WTC11 (cell line): ENCODE data around the gene CELSR3. TPM values are rescaled to one million over a fixed set of nuclear protein-coding genes. Genes with fewer than 3 reads are reported as not detected.

Experiments
- ATAC-seq: fragments of 200-7000 bp; cut with Tn5 transposase; 2 replicates; pipeline ENCODE4 v1.10.0; 2021; ENCODE audit warnings: mild to moderate bottlenecking, moderate library complexity
- CTCF ChIA-PET: fragments of 300-600 bp; sonication (Branson Sonifier 250); formaldehyde crosslinking; loops from one replicate; lab custom pipeline; 2021; ENCODE audit warnings: antibody characterized with exemption; lab: Charles Lee
- POLR2A ChIA-PET: fragments of 350-600 bp; sonication (Branson Sonifier 250); formaldehyde crosslinking; loops from one replicate; lab custom pipeline; 2021; ENCODE audit warnings: antibody characterized with exemption; lab: Charles Lee
- DNase-seq: peaks from one replicate; pipeline ENCODE4 v3.0.0; 2021; ENCODE audit warnings: low spot score
- H3K27ac Mint-ChIP-seq: 2 replicates; pipeline ENCODE4 v1.8.0; 2021; ENCODE audit warnings: mixed read lengths
- H3K27me3 Mint-ChIP-seq: 2 replicates; pipeline ENCODE4 v1.8.0; 2021; ENCODE audit warnings: low read depth, mild to moderate bottlenecking, moderate library complexity, mixed read lengths
- H3K36me3 Mint-ChIP-seq: 2 replicates; pipeline ENCODE4 v1.8.0; 2021; ENCODE audit warnings: mixed read lengths
- H3K4me1 Mint-ChIP-seq: 2 replicates; pipeline ENCODE4 v1.8.0; 2022; ENCODE audit warnings: mixed read lengths
- H3K4me3 Mint-ChIP-seq: 2 replicates; pipeline ENCODE4 v1.8.0; 2021; ENCODE audit warnings: mild to moderate bottlenecking, moderate library complexity, mixed read lengths
- H3K9me3 Mint-ChIP-seq: 2 replicates; pipeline ENCODE4 v1.8.0; 2021; ENCODE audit warnings: mixed read lengths
- ARID4B ChIP-seq: sonication (generic); formaldehyde crosslinking; IDR thresholded peaks from 2 replicates; pipeline ENCODE4 v1.8.0; 2023; ENCODE audit warnings: missing genetic modification reagents, mild to moderate bottlenecking, borderline replicate concordance
- CREM ChIP-seq: sonication (generic); formaldehyde crosslinking; IDR thresholded peaks from 2 replicates; pipeline ENCODE4 v1.8.1; 2022; ENCODE audit warnings: mild to moderate bottlenecking, missing genetic modification reagents, moderate library complexity
- CTCF ChIP-seq: fragments of 200-600 bp; IDR thresholded peaks from 2 replicates; pipeline ENCODE4 v1.8.0; 2022; ENCODE audit warnings: antibody characterized with exemption
- E2F5 ChIP-seq: sonication (generic); formaldehyde crosslinking; IDR thresholded peaks from 2 replicates; pipeline ENCODE4 v1.8.1; 2022; ENCODE audit warnings: mild to moderate bottlenecking, moderate library complexity, missing genetic modification reagents
- FOXK1 ChIP-seq: sonication (generic); formaldehyde crosslinking; IDR thresholded peaks from 2 replicates; pipeline ENCODE4 v1.8.0; 2022; ENCODE audit warnings: mild to moderate bottlenecking, moderate library complexity, missing genetic modification reagents
- FOXP1 ChIP-seq: sonication (generic); formaldehyde crosslinking; IDR thresholded peaks from 2 replicates; pipeline ENCODE4 v1.8.0; 2022; ENCODE audit warnings: missing genetic modification reagents, mild to moderate bottlenecking, moderate library complexity, borderline replicate concordance
- GABPB1 ChIP-seq: sonication (generic); formaldehyde crosslinking; IDR thresholded peaks from 2 replicates; pipeline ENCODE4 v1.8.1; 2023; ENCODE audit warnings: mild to moderate bottlenecking, missing genetic modification reagents
- KAT7 ChIP-seq: sonication (generic); formaldehyde crosslinking; IDR thresholded peaks from 2 replicates; pipeline ENCODE4 v1.8.1; 2023; ENCODE audit warnings: missing genetic modification reagents, mild to moderate bottlenecking, borderline replicate concordance
- MXD4 ChIP-seq: fragments of 250-450 bp; sonication (Bioruptor Pico); IDR thresholded peaks from 2 replicates; pipeline ENCODE4 v1.8.0; 2021; ENCODE audit warnings: mild to moderate bottlenecking, moderate library complexity, borderline replicate concordance
- NR1H2 ChIP-seq: sonication (generic); formaldehyde crosslinking; IDR thresholded peaks from 2 replicates; pipeline ENCODE4 v1.9.0; 2021; ENCODE audit warnings: mild to moderate bottlenecking, moderate library complexity, missing genetic modification reagents
- NR2C2 ChIP-seq: sonication (generic); formaldehyde crosslinking; IDR thresholded peaks from 2 replicates; pipeline ENCODE4 v1.8.0; 2022; ENCODE audit warnings: mild to moderate bottlenecking, missing genetic modification reagents
- OVOL2 ChIP-seq: fragments of 250-450 bp; sonication (Bioruptor Pico); IDR thresholded peaks from 2 replicates; pipeline ENCODE4 v1.9.0; 2021; ENCODE audit warnings: mild to moderate bottlenecking, borderline replicate concordance
- SMAD4 ChIP-seq: sonication (generic); formaldehyde crosslinking; IDR thresholded peaks from 2 replicates; pipeline ENCODE4 v1.8.0; 2022; ENCODE audit warnings: mild to moderate bottlenecking, missing genetic modification reagents
- TP53 ChIP-seq: sonication (generic); formaldehyde crosslinking; IDR thresholded peaks from 2 replicates; pipeline ENCODE4 v1.8.1; 2023; ENCODE audit warnings: mild to moderate bottlenecking, missing genetic modification reagents
- USF1 ChIP-seq: sonication (generic); formaldehyde crosslinking; IDR thresholded peaks from 2 replicates; pipeline ENCODE4 v1.8.0; 2022; ENCODE audit warnings: mild to moderate bottlenecking, missing genetic modification reagents
- USF2 ChIP-seq: sonication (generic); formaldehyde crosslinking; IDR thresholded peaks from 2 replicates; pipeline ENCODE4 v1.8.1; 2023; ENCODE audit warnings: mild to moderate bottlenecking, missing genetic modification reagents, moderate library complexity
- ZMAT4 ChIP-seq: fragments of 250-450 bp; sonication (Bioruptor Pico); IDR thresholded peaks from 2 replicates; pipeline ENCODE4 v1.9.0; 2021; ENCODE audit warnings: mild to moderate bottlenecking
- ZNF121 ChIP-seq: sonication (generic); formaldehyde crosslinking; IDR thresholded peaks from 2 replicates; pipeline ENCODE4 v1.8.0; 2023; ENCODE audit warnings: missing genetic modification reagents
- ZNF532 ChIP-seq: fragments of 250-450 bp; sonication (Bioruptor Pico); IDR thresholded peaks from 2 replicates; pipeline ENCODE4 v1.9.0; 2021; ENCODE audit warnings: mild to moderate bottlenecking, borderline replicate concordance
- ZNF671 ChIP-seq: fragments of 250-450 bp; sonication (Bioruptor Pico); IDR thresholded peaks from 2 replicates; pipeline ENCODE4 v1.8.0; 2021; ENCODE audit warnings: mild to moderate bottlenecking
- total RNA-seq: library from RNA; stranded (reverse); gene quantifications from 3 replicates; pipeline ENCODE4 v1.2.3, GENCODE V29; 2021

CELSR3 gene
- total RNA-seq, 1 experiment from 2014 or later, result 27.9 TPM

- peak; percentile 52 for TF ChIP-seq USF2
These were observed 38.7 kb downstream of the CELSR3 start (continued) for GRCh38 chr3:48623851-48624547.

GRCh38 chr3:48621461-48621869 lies 41.2 kb downstream of the CELSR3 start, which contains the start of gene TMEM89:
Gene TMEM89, minus strand, starts transcription at chr3:48621769. Its CDS starts 13 bp downstream, at chr3:48621756.
- ATAC-seq, result no peak
- POLR2A ChIA-PET, result interaction anchor here (1.0 kb wide), 1 partner anchor 14 kb away, joined by 3 read pairs; the partner anchor contains the start of gene SLC26A6
- CTCF ChIA-PET, result no interaction called here
- DNase-seq, result no peak
- H3K9me3 Mint-ChIP-seq, result peaks cover 17% of the 10 kb centered on the region
- peaks cover 7% of the 10 kb centered on the region for H3K4me1 Mint-ChIP-seq
- no peak within 1 kb of the TSS; the same call in 1 of the 2 replicates for H3K27ac Mint-ChIP-seq
- no peak within 1 kb of the TSS for H3K4me3 Mint-ChIP-seq
- peaks cover 7% of the 10 kb centered on the region for H3K27me3 Mint-ChIP-seq
- peaks cover 29% of the 10 kb centered on the region for H3K36me3 Mint-ChIP-seq
- no peak for TF ChIP-seq CTCF
- no peak for TF ChIP-seq CREM (CRISPR knock-in tag)
- TF ChIP-seq FOXK1 (CRISPR knock-in tag), result no peak
- TF ChIP-seq E2F5 (CRISPR knock-in tag), result no peak
- no peak for TF ChIP-seq ZNF121 (CRISPR knock-in tag)
- no peak for TF ChIP-seq NR2C2 (CRISPR knock-in tag)
- TF ChIP-seq ARID4B (CRISPR knock-in tag), result no peak
- TF ChIP-seq USF1, result no peak
- TF ChIP-seq SMAD4 (CRISPR knock-in tag), result no peak
- TF ChIP-seq KAT7 (CRISPR knock-in tag), result no peak
- no peak for TF ChIP-seq FOXP1
- no peak for TF ChIP-seq ZNF671 (CRISPR knock-in tag)
- TF ChIP-seq GABPB1 (CRISPR knock-in tag), result no peak
- no peak for TF ChIP-seq TP53 (CRISPR knock-in tag)
- no peak for TF ChIP-seq NR1H2
- TF ChIP-seq ZNF532 (CRISPR knock-in tag), result no peak
- no peak for TF ChIP-seq OVOL2 (CRISPR knock-in tag)
- no peak for TF ChIP-seq MXD4 (CRISPR knock-in tag)
- no peak for TF ChIP-seq ZMAT4 (CRISPR knock-in tag)
